Measurements from ENCODE around the gene CTIF.

Gene CTIF

DNA sequence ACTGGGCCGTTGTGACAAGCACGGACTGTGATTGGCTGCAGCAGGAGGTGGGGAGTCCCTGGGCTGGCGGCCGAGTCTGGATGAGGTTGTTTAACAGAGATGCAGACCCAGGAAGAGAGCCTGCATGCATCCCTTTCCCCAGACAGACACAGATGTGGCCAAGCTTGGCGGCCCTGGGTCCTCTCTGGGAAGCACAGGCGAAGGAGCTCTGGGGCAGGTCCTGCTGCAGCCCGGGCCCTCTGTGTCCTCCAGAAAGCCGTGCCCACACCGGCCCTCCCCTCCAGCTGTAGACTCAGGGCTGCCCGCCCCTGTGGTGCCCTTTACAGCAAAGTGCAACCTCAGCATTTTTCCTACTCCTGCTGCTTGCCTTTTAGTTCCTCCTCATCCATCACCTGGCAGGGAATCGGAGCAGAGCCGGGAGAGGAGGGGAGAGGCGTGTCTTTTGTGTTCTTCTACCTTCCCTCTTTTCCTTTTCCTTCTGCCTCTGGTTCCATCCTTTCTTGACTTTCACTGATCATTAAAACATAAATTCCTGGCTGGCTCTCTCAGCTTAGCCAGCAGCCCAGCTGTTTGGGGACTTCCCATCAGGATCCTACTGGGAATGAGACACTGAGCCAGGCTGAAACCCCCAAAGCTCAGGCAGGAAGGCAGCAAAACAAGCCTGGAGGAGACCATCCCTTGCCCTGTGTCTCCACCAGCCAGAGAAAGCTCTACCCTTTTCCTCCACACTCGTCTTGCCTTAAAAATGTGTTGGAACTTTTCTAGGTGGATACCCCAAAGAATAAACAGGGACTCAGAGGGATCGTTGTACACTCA is 75.0 kb downstream of the CTIF start:
- Histone ChIP-seq H3K9me2 (replicated peaks; ENCODE audit: insufficient read depth, low read length) (no peaks in the 10 kb centered on the region), H3K4me1 (ENCODE audit: low read length) (no peaks in the 10 kb centered on the region), H3F3A (ENCODE audit: insufficient read depth, low read length) (no peaks in the 10 kb centered on the region), H3K79me2 (ENCODE audit: low read length) (no peaks in the 10 kb centered on the region), H2AFZ (ENCODE audit: low read length) (no peak overlapping the region), H3K9ac (ENCODE audit: low read length) (no peak overlapping the region), H3K27me3 (replicated peaks; ENCODE audit: insufficient read depth, low read length) (no peaks in the 10 kb centered on the region), H3K27ac (ENCODE audit: low read length) (no peak overlapping the region), H3K9me3 (replicated peaks; ENCODE audit: insufficient read depth, low read length) (no peaks in the 10 kb centered on the region), H3K36me3 (replicated peaks; ENCODE audit: insufficient read depth, low read length) (no peaks in the 10 kb centered on the region), H3K4me3 (ENCODE audit: low read length) (no peak overlapping the region), H3K4me2 (ENCODE audit: low read depth, low read length) (no peak overlapping the region), H4K20me1 (ENCODE audit: insufficient read depth, low read length) (0 out of 2 replicates have a peak, but pooled peaks cover 3% of the 10 kb centered on the region)
- DNase-seq: no peak
- TF ChIP-seq, protein P1, sequence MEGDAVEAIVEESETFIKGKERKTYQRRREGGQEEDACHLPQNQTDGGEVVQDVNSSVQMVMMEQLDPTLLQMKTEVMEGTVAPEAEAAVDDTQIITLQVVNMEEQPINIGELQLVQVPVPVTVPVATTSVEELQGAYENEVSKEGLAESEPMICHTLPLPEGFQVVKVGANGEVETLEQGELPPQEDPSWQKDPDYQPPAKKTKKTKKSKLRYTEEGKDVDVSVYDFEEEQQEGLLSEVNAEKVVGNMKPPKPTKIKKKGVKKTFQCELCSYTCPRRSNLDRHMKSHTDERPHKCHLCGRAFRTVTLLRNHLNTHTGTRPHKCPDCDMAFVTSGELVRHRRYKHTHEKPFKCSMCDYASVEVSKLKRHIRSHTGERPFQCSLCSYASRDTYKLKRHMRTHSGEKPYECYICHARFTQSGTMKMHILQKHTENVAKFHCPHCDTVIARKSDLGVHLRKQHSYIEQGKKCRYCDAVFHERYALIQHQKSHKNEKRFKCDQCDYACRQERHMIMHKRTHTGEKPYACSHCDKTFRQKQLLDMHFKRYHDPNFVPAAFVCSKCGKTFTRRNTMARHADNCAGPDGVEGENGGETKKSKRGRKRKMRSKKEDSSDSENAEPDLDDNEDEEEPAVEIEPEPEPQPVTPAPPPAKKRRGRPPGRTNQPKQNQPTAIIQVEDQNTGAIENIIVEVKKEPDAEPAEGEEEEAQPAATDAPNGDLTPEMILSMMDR (IDR thresholded peaks at IDR 0.05; ENCODE audit: low read length): no peak
- no peak for TF ChIP-seq EZH2 (optimal IDR thresholded peaks at IDR 0.05; ENCODE audit: low read depth, low read length)
- no peak for TF ChIP-seq EZH2phosphoT487 (IDR thresholded peaks at IDR 0.05; ENCODE audit: low read length)

DNA sequence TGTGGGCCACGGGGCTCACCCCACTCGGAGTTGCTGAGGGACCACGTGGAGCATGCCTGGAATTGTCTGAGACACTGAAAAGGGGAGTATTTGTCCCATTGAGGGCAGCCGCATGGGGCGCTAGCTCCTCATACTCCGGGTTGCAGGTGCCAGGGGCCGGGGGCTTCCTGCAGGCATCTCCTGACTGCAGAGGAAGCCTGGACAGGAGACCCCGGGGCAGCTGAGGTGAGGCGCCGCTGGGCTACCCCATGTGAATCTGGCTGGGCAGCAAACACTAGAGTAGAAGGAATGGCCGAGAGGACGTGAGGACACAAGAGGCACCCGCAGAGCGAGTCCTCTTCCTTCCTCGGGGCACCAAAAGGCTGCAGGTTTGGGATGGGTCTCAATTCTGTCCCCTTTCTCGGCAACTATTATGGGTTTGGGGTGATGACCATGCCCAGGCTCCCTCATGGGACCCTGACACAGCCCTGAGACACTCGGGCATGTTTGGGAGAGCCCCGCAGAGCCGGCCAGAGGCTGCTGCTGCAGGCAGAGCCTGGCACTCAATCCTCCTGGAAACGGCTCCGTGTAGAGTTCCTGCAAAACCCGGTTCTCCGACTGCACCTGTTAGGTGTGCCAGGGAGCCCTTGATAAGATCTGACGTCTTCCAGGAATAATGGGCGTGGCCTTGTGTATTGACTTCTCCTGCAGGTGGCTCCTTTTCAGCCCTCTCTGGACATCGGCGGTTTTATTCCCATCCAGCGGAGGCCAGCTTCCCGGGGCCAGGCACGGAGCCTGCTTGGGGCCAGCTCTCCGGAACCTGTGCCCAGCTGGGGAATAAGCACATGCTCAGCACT is 77.0 kb downstream of the CTIF start:
- Histone ChIP-seq H3K9me2 (replicated peaks; ENCODE audit: insufficient read depth, low read length) (no peaks in the 10 kb centered on the region), H3K79me2 (ENCODE audit: low read length) (no peaks in the 10 kb centered on the region), H3K27ac (ENCODE audit: low read length) (no peak overlapping the region), H3F3A (ENCODE audit: insufficient read depth, low read length) (no peaks in the 10 kb centered on the region), H3K4me1 (ENCODE audit: low read length) (no peaks in the 10 kb centered on the region), H2AFZ (ENCODE audit: low read length) (no peak overlapping the region), H3K4me2 (ENCODE audit: low read depth, low read length) (no peak overlapping the region), H3K27me3 (replicated peaks; ENCODE audit: insufficient read depth, low read length) (no peaks in the 10 kb centered on the region), H3K4me3 (ENCODE audit: low read length) (no peak overlapping the region), H4K20me1 (ENCODE audit: insufficient read depth, low read length) (0 out of 2 replicates have a peak, but pooled peaks cover 3% of the 10 kb centered on the region), H3K9ac (ENCODE audit: low read length) (no peak overlapping the region), H3K36me3 (replicated peaks; ENCODE audit: insufficient read depth, low read length) (no peaks in the 10 kb centered on the region), H3K9me3 (replicated peaks; ENCODE audit: insufficient read depth, low read length) (no peaks in the 10 kb centered on the region)
- TF ChIP-seq EZH2 (optimal IDR thresholded peaks at IDR 0.05; ENCODE audit: low read depth, low read length): no peak
- TF ChIP-seq, protein P1 (IDR thresholded peaks at IDR 0.05; ENCODE audit: low read length): no peak
- no peak for TF ChIP-seq EZH2phosphoT487 (IDR thresholded peaks at IDR 0.05; ENCODE audit: low read length)
- no peak for DNase-seq

DNA sequence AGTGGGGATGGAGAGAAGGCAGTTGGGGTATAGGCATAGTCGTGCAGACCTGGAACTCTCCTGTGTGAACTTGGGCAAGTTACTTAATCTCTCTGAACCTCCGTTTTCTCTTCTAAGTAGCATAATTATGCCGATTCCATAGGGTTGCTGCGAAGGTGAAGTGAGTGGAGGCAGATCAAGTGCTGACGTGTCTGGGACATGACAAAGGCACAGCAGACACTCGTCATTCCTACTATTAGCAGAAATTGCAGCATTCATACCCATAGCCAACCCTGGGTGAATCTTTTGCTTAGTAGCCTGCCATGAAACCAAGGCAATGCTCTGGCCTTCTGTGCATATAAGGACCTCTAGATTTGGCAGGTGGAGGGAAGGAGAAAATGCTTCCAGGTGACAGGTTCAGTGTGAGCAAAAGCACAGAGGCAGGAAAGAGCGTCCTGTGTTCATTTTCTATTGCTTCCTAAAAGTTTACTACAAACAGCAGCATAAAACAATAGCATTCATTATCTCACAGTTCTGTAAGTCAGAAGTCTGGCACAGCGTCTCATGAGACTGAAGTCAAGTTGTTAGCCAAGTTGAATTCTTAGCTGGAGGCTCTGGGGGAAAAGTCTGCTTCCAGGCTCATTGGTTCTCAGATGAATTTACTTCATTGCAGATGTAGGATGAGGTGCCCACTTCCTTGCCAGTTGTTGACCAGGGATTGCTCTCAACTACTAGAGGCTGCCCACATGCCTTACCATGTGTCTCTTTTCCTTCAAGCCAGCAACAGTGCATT is 77.8 kb downstream of the CTIF start:
- Histone ChIP-seq H3F3A (ENCODE audit: insufficient read depth, low read length) (no peaks in the 10 kb centered on the region), H4K20me1 (ENCODE audit: insufficient read depth, low read length) (0 out of 2 replicates have a peak, but pooled peaks cover 3% of the 10 kb centered on the region), H2AFZ (ENCODE audit: low read length) (no peak overlapping the region), H3K4me3 (ENCODE audit: low read length) (no peak overlapping the region), H3K9me3 (replicated peaks; ENCODE audit: insufficient read depth, low read length) (no peaks in the 10 kb centered on the region), H3K4me2 (ENCODE audit: low read depth, low read length) (no peak overlapping the region), H3K9me2 (replicated peaks; ENCODE audit: insufficient read depth, low read length) (no peaks in the 10 kb centered on the region), H3K4me1 (ENCODE audit: low read length) (no peaks in the 10 kb centered on the region), H3K9ac (ENCODE audit: low read length) (no peak overlapping the region), H3K36me3 (replicated peaks; ENCODE audit: insufficient read depth, low read length) (no peaks in the 10 kb centered on the region), H3K27me3 (replicated peaks; ENCODE audit: insufficient read depth, low read length) (no peaks in the 10 kb centered on the region), H3K79me2 (ENCODE audit: low read length) (no peaks in the 10 kb centered on the region), H3K27ac (ENCODE audit: low read length) (no peak overlapping the region)
- no peak for DNase-seq
- TF ChIP-seq EZH2 (optimal IDR thresholded peaks at IDR 0.05; ENCODE audit: low read depth, low read length) (no peak), EZH2phosphoT487 (IDR thresholded peaks at IDR 0.05; ENCODE audit: low read length) (no peak)
- TF ChIP-seq, protein P1 (IDR thresholded peaks at IDR 0.05; ENCODE audit: low read length): no peak

Measured in MM.1S (cell line).